EH (cell line): ENCODE results near the gene RPP38.

Source experiments
- DNase-seq: peaks from one replicate; pipeline ENCODE4 v3.0.0-alpha.2; 2015; ENCODE audit warnings: low read depth

The RPP38 gene

GRCh38 chr10:15152556-15152955 is 55.4 kb downstream of the RPP38 start:
- no peak for DNase-seq
